Hepatocyte (in vitro differentiated cells): ENCODE measurements around the gene HRG. TPM values are rescaled to one million over a fixed set of nuclear protein-coding genes. Genes with fewer than 3 reads are reported as not detected.

Source experiments
- DNase-seq: peaks from one replicate; pipeline ENCODE4 v3.0.0-alpha.2; 2016; ENCODE audit warnings: low spot score
- H2AFZ ChIP-seq: fragments of 200-600 bp; sonication (generic); 2 replicates; pipeline ENCODE4 v1.6.0; 2016; ENCODE audit warnings: antibody characterized with exemption, mild to moderate bottlenecking
- H3K27ac ChIP-seq: fragments of 200-600 bp; sonication (generic); 2 replicates; pipeline ENCODE4 v1.5.1; 2016; ENCODE audit warnings: mild to moderate bottlenecking
- H3K27me3 ChIP-seq: fragments of 200-600 bp; sonication (generic); 2 replicates; pipeline ENCODE4 v1.6.1; 2016
- H3K36me3 ChIP-seq: fragments of 200-600 bp; sonication (generic); replicated peaks from 2 replicates; pipeline ENCODE4 v1.5.1; 2016; ENCODE audit warnings: low read depth; ENCODE audit not compliant: insufficient read depth
- H3K4me1 ChIP-seq: fragments of 200-600 bp; sonication (generic); 2 replicates; pipeline ENCODE4 v1.5.1; 2016; ENCODE audit warnings: mild to moderate bottlenecking, moderate library complexity; ENCODE audit not compliant: insufficient read depth
- H3K4me2 ChIP-seq: fragments of 200-600 bp; sonication (generic); 2 replicates; pipeline ENCODE4 v1.6.0; 2016
- H3K4me3 ChIP-seq: fragments of 200-600 bp; sonication (generic); 2 replicates; pipeline ENCODE4 v1.5.1; 2016; ENCODE audit warnings: mild to moderate bottlenecking
- H3K79me2 ChIP-seq: fragments of 200-600 bp; sonication (generic); 2 replicates; pipeline ENCODE4 v1.6.0; 2017; ENCODE audit warnings: mild to moderate bottlenecking
- H3K9me2 ChIP-seq: fragments of 200-600 bp; sonication (generic); replicated peaks from 2 replicates; pipeline ENCODE4 v1.6.0; 2017; ENCODE audit warnings: mild to moderate bottlenecking; ENCODE audit not compliant: insufficient read depth
- H3K9me3 ChIP-seq: fragments of 200-600 bp; sonication (generic); 2 replicates; pipeline ENCODE4 v1.5.1; 2016; ENCODE audit warnings: low read depth, mild to moderate bottlenecking
- H4K20me1 ChIP-seq: fragments of 200-600 bp; sonication (generic); 2 replicates; pipeline ENCODE4 v1.6.0; 2016; ENCODE audit warnings: mild to moderate bottlenecking; ENCODE audit not compliant: insufficient read depth, poor library complexity, severe bottlenecking
- EZH2 ChIP-seq: fragments of 200-600 bp; sonication (generic); IDR thresholded peaks from 2 replicates; pipeline ENCODE4 v1.6.1; 2016; ENCODE audit warnings: antibody characterized with exemption, mild to moderate bottlenecking, borderline replicate concordance
- EZH2phosphoT487 ChIP-seq: fragments of 200-600 bp; sonication (generic); IDR thresholded peaks from one replicate; pipeline ENCODE4 v1.6.1; 2018; ENCODE audit warnings: antibody characterized with exemption, mild to moderate bottlenecking, low read depth, moderate library complexity; ENCODE audit not compliant: unreplicated experiment, severe bottlenecking
- WGBS: methylation state at CpG from one replicate; pipeline ENCODE4 v1.1.6; 2016; ENCODE audit warnings: low lambda C conversion rate; ENCODE audit errors: missing lambda C conversion rate; 5-methylcytosine and 5-hydroxymethylcytosine counted together
- polyA plus RNA-seq: library from polyadenylated mRNA; unstranded; fragments of >200 nt; fragmentation: Nextera tagmentation; extraction: Ambion mirVana; gene quantifications from 2 replicates; pipeline ENCODE4 v1.2.1, GENCODE V29; 2016
- total RNA-seq: library from RNA; depleted of rRNA; stranded (reverse); fragments of >200 nt; gene quantifications from 2 replicates; pipeline ENCODE4 v1.2.3, GENCODE V29; 2014
- TF ChIP-seq, protein P1 (sequence below): fragments of 200-600 bp; sonication (generic); IDR thresholded peaks from 2 replicates; pipeline ENCODE4 v1.5.1; 2016; ENCODE audit warnings: antibody characterized with exemption, mild to moderate bottlenecking; ENCODE audit not compliant: poor library complexity

HRG gene
- total and polyA plus RNA-seq, 2 experiments from 2014 or later, result 1.7 to 2.1 TPM

DNA sequence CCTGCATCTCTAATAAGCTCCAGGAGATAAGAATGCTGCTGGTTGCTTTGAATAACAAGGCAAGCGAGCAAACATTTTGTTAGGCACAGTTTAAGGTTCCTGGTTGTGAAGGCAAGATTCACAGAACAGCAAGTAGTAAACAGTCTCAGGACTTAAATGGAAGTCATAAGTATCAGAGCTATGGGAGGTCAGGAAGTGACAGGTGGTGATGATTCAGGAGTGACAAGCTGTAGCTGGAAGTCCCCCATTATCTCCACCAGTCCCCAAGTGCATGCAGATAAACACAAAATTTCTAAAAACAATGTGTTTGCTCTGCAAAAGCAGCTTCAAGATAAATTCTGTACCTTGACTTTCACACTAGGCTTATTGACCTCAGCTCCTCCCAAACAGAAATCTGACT lies 22.3 kb upstream of the HRG start:
- H3K9me2 ChIP-seq, result no peaks in the 10 kb centered on the region
- TF ChIP-seq, protein P1, sequence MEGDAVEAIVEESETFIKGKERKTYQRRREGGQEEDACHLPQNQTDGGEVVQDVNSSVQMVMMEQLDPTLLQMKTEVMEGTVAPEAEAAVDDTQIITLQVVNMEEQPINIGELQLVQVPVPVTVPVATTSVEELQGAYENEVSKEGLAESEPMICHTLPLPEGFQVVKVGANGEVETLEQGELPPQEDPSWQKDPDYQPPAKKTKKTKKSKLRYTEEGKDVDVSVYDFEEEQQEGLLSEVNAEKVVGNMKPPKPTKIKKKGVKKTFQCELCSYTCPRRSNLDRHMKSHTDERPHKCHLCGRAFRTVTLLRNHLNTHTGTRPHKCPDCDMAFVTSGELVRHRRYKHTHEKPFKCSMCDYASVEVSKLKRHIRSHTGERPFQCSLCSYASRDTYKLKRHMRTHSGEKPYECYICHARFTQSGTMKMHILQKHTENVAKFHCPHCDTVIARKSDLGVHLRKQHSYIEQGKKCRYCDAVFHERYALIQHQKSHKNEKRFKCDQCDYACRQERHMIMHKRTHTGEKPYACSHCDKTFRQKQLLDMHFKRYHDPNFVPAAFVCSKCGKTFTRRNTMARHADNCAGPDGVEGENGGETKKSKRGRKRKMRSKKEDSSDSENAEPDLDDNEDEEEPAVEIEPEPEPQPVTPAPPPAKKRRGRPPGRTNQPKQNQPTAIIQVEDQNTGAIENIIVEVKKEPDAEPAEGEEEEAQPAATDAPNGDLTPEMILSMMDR, result no peak
- TF ChIP-seq EZH2 (no peak), EZH2phosphoT487 (no peak)
- no peak overlapping the region for H3K27ac ChIP-seq
- H3K27me3 ChIP-seq, result no peaks in the 10 kb centered on the region
- no peak for DNase-seq
- no peak overlapping the region for H3K4me3 ChIP-seq
- H3K79me2 ChIP-seq, result no peaks in the 10 kb centered on the region
- H3K4me1 ChIP-seq, result no peaks in the 10 kb centered on the region
- H3K9me3 ChIP-seq, result no peaks in the 10 kb centered on the region
- WGBS, result 76% methylated on average over 1 of the region's 1 CpG
- H4K20me1 ChIP-seq, result no peaks in the 10 kb centered on the region
- H2AFZ ChIP-seq, result no peak overlapping the region
- no peaks in the 10 kb centered on the region for H3K36me3 ChIP-seq
- H3K4me2 ChIP-seq, result no peak overlapping the region

DNA sequence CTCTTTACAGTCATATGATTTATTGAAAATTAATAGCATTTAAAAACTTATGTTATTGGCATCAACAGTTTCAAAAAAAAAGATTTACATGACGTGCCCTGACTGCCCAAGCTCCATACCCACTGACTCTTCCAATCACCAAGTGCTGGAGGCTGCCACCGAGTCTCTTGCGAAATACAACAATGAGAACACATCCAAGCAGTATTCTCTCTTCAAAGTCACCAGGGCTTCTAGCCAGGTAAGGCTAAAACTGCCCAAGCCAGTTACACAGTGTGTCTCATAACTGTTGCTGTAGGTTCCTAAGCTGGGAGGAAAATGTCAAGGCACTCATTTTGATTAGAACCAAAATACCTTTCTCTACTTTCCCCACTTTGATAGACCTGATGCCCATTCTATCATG lies 21.1 kb upstream of the HRG start:
- WGBS, result 75% methylated on average over 3 of the region's 3 CpGs
- Histone ChIP-seq H3K4me2 (no peak overlapping the region), H3K27ac (no peak overlapping the region), H3K9me2 (no peaks in the 10 kb centered on the region), H2AFZ (no peak overlapping the region), H3K9me3 (no peaks in the 10 kb centered on the region), H3K27me3 (no peaks in the 10 kb centered on the region), H3K36me3 (no peaks in the 10 kb centered on the region), H3K4me1 (no peaks in the 10 kb centered on the region), H3K4me3 (no peak overlapping the region), H4K20me1 (no peaks in the 10 kb centered on the region), H3K79me2 (no peaks in the 10 kb centered on the region)
- DNase-seq, result no peak
- TF ChIP-seq, protein P1, result no peak
- TF ChIP-seq EZH2 (no peak), EZH2phosphoT487 (no peak)

DNA sequence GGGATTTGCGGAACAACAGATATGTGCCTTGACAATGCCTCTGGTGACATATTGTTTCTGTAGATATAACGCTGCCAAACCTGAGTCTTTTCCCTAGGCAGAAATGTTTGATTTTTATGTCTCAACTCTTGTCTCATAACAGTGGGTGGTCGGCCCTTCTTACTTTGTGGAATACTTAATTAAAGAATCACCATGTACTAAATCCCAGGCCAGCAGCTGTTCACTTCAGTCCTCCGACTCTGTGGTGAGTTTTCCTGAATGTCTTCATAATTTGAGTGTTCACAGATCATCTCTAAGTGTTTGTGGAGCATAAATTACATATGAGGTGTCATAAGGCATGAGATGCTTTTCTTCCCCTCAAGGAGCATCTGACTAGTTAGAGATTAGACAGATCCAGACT lies 19.7 kb upstream of the HRG start:
- Histone ChIP-seq H3K4me2 (no peak overlapping the region), H2AFZ (no peak overlapping the region), H3K27me3 (no peaks in the 10 kb centered on the region), H3K4me3 (no peak overlapping the region), H3K9me2 (no peaks in the 10 kb centered on the region), H4K20me1 (no peaks in the 10 kb centered on the region), H3K4me1 (no peaks in the 10 kb centered on the region), H3K27ac (no peak overlapping the region), H3K79me2 (no peaks in the 10 kb centered on the region), H3K36me3 (no peaks in the 10 kb centered on the region), H3K9me3 (no peaks in the 10 kb centered on the region)
- DNase-seq, result no peak
- TF ChIP-seq, protein P1, result no peak
- no peak for TF ChIP-seq EZH2phosphoT487
- no peak for TF ChIP-seq EZH2
- 86% methylated on average over 4 of the region's 4 CpGs for WGBS

DNA sequence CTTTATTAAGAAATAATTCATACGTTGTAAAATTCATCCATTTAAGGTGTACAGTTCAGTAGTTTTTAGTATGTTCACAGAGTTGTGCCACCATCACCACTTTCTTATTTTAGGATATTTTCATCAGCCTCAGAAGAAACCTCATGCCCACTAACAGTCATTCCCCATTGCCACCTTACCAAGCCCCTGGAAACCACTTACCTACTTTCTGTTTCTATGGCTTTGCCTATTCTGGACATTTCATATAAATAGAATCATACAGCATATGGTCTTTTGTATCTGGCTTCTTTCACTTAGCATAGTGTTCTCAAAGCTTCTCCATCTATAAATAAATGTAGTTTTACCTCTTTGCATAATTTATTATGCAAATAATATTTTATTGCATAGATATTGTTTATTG lies 19.0 kb upstream of the HRG start:
- Histone ChIP-seq H3K4me1 (no peaks in the 10 kb centered on the region), H3K9me3 (no peaks in the 10 kb centered on the region), H3K36me3 (no peaks in the 10 kb centered on the region), H3K9me2 (no peaks in the 10 kb centered on the region), H3K79me2 (no peaks in the 10 kb centered on the region), H3K27me3 (no peaks in the 10 kb centered on the region), H2AFZ (no peak overlapping the region), H3K27ac (no peak overlapping the region), H3K4me3 (no peak overlapping the region), H3K4me2 (no peak overlapping the region), H4K20me1 (no peaks in the 10 kb centered on the region)
- TF ChIP-seq, protein P1, result no peak
- no peak for TF ChIP-seq EZH2phosphoT487
- no peak for TF ChIP-seq EZH2
- no peak for DNase-seq
- 100% methylated on average over 1 of the region's 1 CpG for WGBS
